ENCODE measurements around the gene SALL4.

GRCh38 chr20:51812861-51813260 lies 10.5 kb upstream of the SALL4 start:
- TF ChIP-seq, protein P1, sequence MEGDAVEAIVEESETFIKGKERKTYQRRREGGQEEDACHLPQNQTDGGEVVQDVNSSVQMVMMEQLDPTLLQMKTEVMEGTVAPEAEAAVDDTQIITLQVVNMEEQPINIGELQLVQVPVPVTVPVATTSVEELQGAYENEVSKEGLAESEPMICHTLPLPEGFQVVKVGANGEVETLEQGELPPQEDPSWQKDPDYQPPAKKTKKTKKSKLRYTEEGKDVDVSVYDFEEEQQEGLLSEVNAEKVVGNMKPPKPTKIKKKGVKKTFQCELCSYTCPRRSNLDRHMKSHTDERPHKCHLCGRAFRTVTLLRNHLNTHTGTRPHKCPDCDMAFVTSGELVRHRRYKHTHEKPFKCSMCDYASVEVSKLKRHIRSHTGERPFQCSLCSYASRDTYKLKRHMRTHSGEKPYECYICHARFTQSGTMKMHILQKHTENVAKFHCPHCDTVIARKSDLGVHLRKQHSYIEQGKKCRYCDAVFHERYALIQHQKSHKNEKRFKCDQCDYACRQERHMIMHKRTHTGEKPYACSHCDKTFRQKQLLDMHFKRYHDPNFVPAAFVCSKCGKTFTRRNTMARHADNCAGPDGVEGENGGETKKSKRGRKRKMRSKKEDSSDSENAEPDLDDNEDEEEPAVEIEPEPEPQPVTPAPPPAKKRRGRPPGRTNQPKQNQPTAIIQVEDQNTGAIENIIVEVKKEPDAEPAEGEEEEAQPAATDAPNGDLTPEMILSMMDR (IDR thresholded peaks at IDR 0.05) = no peak
- TF ChIP-seq POLR2A (IDR thresholded peaks at IDR 0.05) = no peak

Measured in adrenal gland (tissue), 5 donors.